DND-41 (cell line): ENCODE results near the gene ABLIM2.

ENCODE experiments used
- CTCF ChIP-seq: IDR thresholded peaks from 2 replicates; pipeline ENCODE4 v1.5.1; 2012; ENCODE audit warnings: borderline replicate concordance, low read length, moderate library complexity, mild to moderate bottlenecking; ENCODE audit not compliant: poor library complexity, severe bottlenecking; ENCODE audit errors: extremely low read depth
- EZH2 ChIP-seq: IDR thresholded peaks from 3 replicates; pipeline ENCODE4 v1.6.1; 2012; ENCODE audit warnings: borderline replicate concordance, low read depth, mild to moderate bottlenecking, moderate library complexity, low read length, inconsistent platforms; ENCODE audit not compliant: severe bottlenecking

DNA sequence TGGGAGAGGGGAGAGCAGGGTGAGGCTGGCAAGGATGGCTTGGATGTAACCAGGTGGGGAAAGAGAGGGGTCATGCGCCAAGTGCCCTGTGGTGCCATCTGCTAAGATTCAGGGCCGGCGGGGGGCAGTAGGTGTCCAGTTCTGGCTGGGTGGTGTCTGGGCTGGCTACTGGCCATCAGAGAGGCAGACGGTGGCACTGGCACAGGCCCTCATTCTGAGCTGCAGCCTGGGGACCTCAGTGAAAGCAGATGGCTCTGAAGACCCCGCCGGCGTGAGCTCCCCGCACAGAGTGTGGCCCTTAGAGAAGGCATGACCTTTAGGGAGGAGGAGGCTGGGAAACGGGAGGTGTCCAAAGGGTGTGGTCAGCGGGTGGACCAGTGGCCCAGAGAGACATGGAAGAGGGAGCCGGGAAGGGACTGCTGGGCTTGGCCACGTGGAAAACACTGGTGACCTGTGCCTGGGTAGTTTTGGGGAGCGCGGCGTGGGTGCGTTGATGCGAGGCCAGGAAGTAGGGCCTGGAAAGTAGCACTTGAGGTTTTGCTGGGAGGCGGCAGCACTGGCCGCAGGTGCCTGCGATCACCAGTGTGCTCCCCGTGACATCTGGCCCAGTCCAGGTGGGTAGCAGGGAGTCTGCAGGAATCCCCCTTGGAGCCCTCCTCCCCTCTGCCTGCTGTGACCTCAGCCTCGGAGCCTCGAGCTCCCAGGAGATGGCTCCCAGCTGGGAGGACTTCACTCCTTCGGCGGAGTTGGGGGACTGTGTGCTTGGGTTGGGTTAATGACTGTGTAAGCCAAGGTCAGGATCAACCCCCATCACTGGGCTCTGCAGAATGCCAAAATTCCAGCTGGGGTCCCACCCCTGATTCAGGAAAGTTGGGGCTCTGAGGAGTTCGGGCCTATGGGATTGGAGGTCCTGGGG, 31.2 kb upstream of the ABLIM2 start:
- no peak for TF ChIP-seq CTCF
- TF ChIP-seq EZH2, result no peak
